ENCODE results near the gene ZNF432.

GRCh38 chr19:52066258-52066863 is 17.7 kb upstream of the ZNF432 start:
- no peak for TF ChIP-seq CTCF (IDR thresholded peaks at IDR 0.05)
- no peak for TF ChIP-seq EP300 (IDR thresholded peaks at IDR 0.05)
